ENCODE results near the gene LONRF2.

Gene LONRF2

DNA sequence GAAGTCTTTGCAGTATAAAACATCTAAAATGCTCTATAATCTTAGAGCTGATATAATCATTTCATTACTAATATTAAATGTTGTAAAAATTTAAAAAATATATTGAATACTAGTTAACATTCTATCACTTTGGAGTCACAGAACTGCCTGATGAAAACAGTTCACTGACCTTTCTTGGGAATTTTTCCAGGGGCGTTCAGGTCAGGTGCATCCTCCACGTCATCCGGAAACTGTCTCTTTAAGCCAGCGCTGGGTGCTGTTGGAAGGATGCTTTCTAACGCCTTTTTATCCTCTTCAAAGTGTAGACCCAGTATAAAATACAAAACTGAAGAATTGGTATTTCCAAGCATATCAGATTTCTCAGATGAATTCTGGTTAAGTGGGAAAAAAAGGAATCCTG lies 22.8 kb downstream of the LONRF2 start:
- no peak for DNase-seq

GRCh38 chr2:100297511-100297910 lies 24.8 kb downstream of the LONRF2 start:
- no peak for DNase-seq

GRCh38 chr2:100294162-100294497 lies 28.2 kb downstream of the LONRF2 start:
- no peak for DNase-seq

DNA sequence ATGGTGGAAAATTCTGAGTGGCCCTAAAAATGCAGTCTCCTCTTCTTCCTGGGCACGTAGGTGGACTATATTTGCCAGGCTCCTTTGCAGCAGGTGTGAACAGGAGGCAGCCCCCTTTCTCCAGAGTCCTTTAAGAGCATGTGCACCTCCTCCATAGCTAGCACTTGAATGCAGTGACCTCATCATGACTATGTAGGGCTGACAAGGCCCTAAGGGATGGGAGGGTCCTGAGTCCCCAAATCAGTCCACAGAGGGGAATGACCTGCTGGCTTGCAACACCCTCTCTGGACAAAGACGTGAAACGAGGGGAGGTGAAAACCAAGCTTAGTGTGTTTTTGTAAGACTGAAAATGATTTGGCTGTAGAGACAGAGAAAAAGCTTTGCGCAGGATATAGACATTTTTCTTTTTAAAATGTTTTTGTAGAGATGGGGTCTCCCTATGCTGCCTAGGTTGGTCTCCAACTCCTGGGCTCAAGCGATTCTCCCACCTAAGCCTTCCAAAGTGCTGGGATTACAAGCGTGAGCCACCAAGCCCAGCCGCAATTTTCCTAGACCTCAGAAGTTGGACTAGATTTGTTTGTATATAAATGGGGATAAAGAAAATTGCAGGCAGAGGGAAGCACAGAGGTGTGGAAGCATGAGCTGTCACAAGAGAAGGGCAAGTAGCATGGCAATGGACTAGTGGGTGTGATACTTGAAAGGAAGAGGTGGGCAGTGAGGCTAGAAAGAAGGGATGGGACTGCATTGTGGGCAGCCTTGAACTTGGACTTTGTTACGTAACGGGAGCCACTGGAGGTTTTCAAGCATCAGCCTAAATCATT lies 28.8 kb downstream of the LONRF2 start:
- no peak for DNase-seq

DNA sequence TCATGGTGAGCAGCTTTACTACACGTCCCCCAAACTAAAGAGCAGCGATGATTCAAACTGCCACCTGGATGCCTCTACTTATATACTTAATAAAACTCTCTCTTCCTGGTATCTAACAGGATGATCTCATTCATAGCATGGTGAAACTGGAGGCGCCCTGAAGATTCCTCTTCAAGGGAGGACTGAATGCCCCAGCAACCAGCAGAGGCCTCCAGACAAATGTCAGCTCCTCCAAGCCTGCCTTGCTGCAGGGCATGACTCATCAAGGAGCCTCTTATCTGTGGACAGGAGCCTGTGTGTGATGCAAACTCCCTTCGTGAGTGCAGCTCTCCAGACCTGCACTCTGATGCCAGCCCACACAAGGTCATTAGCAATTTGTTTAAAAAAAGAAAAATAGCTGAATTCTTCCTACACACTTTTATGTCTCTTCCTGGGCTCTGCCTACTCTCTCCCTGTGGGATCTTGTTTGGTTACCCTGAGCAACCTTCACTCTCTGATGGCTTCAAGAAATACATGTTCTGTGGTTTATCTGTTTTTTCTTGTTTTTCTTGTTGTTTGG lies 30.2 kb downstream of the LONRF2 start:
- peak; percentile 94 for DNase-seq

GRCh38 chr2:100291152-100291970 lies 30.9 kb downstream of the LONRF2 start:
- peak; percentile 95 for DNase-seq

DNA sequence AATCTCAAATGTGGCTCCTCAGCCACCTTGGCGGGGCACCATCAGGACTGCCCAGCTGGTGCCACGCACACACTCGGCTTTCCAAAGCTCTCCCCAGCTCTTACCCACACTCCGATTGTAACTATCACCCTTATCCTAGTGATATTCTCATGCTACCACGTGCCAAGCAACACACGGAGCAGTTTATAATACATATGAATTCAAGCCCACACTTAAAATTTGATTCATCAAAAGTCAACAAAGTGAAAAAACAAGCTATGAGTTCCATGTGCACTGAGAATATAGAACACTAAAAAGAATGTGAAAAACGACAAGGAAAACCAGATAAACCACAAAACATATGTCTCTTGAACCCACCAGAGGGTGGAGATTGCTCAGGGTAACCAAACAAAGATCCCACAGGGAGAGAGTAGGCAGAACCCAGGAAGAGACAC lies 31.6 kb downstream of the LONRF2 start:
- no peak for DNase-seq

DNA sequence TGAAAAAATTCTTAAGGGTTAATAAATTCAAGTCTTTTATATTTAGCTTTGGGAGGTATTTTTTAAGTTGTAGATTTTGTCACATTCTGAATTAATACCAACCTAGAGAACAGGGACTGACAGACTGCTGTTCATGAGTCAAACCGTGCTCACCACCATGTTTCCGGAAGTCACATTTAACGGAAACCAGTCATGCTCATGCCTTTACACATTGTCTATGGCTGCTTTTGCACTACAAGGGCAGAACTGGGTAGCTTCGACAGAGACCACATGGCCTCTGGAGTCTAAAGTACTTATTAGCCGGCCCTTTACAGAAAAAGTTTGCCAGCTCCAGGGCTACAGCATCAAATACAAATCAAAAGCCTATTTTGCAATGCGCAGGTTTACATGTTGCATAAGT lies 33.3 kb downstream of the LONRF2 start:
- DNase-seq: no peak

DNA sequence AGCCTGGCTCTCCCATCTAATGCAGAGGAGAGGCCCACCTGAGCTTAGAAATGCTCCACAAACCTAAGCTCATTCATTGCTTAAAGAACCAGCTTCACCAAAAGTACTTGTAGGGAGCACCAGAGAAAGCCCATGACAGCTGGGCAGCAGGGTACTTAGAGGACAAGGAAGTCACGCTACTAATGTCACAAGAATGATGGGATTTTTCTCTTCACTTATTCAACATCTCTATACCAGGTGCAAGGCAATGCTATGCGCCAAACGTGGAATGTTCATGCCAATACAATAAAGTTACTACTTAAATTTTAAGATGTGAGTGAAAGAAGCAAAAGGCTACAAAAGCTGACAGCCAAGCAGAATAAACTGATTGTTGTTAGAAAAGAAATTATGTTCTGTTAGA lies 36.0 kb downstream of the LONRF2 start:
- DNase-seq: no peak

GRCh38 chr2:100285691-100286090 lies 36.6 kb downstream of the LONRF2 start:
- DNase-seq: peak; percentile 47

DNA sequence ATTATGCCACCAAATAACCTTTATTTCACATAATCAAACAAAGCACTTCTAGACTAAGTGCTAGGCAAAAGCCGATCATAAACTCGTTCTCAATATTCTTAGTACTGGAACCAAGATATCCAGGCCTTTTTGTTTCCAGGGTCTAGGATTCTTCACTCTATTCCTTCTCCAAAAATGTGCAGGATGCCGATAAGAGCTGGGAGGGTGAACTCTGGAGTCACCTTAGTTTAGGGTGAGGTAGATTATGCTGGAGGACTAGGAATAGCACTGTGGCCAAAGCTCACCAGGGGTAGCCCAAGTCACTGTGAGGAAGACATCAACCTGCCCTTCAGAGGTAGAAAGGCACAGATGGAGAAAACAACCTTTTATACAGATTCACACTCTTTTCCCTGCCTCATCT lies 37.3 kb downstream of the LONRF2 start:
- DNase-seq: no peak

GRCh38 chr2:100283724-100284501 lies 38.4 kb downstream of the LONRF2 start:
- no peak for DNase-seq

GRCh38 chr2:100281521-100282438 lies 40.5 kb downstream of the LONRF2 start:
- no peak for DNase-seq

DNA sequence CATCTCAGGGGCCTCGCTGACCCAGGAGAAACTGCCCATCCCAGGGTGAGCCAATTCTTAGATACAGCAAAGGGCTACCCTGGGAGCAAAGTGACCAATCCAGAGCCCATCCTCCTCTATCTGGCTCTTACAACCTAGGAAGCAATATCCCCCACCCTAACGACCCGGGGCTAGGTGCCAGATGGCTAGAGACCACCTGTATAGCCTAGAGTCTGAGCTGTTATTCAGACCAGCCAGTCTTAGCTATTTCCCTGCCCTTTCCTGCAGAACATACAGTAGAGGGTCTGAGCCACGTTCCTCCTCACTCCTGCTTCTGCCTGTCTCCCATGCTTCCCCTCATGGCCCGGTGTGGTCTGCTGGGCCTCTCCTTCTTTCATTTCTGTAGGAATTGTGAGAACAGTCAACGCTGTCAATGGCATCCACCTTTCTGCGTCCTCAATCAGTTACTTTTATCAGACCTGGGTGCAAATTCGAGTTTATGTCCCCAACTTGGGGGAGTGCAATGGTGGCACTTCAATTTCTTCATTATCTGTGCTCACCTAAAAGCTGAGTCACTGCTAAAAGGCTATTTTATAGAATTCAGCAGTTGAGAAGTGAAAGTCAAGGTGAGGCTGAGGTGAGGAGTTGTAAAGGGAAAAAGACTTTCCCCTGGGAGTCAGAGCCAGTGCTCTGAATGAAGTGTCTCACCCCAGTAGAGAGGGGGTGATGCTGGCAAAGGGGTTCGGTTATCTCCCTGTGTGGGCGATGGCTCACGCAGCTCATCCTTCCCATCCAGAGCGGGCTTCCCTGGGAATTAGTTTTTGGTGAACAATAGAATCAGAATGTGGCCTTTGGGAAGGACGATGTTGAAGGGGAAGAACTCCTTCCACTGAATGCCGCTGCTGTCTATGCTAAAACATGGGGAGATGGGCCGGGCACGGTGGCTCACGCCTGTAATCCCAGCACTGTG lies 42.4 kb downstream of the LONRF2 start:
- no peak for DNase-seq

- no peak for DNase-seq
Observed at GRCh38 chr2:100278986-100279385, 43.3 kb downstream of the LONRF2 start.

DNA sequence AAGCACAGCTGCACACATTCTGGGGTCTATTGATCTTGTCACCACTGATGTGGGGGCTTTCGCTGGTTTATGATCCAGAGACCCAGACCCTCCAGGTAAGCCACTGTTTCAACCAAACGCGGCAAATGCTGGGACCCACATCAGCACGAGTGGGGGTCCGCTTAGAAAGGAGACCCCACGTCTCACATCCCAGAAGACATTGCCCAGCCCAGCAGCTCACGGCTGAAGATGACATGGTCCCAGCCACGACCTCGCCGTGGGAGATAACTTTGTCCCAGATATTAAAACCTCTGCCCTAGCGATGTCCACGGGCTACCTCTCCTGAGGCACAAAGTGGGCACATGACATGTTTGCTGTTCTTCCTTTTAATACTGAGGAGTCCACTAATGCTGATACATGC lies 43.8 kb downstream of the LONRF2 start:
- no peak for DNase-seq

DNA sequence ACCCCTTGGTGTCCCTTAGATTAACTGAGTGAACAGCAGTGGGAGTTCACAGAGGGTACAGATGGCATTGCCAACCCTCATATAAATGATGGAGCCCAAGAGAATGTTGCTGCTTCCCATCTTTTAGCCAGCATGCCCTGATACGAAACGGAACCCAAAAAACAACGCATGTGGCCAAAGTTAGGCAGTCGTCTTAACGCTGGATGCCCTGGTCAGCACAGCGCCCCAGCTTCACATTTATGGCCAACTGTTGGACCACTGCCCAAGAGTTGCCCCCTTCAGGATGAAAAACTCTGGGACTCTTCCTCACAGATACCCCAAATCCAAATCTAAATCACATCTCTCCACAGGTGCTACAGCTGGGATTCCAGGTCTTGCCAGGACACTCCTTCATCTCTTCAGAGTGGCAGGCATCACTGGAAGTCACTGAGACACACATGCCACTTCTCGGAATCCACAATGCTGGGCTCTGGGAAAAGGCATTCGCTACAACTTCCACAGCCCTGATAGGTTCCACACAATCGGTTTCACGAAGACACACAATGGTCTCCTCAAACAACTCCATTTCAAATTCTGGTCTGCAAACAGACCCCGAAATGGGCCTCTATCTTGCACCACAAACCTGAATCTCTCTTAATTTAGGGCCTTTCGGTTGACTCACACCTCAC lies 44.6 kb downstream of the LONRF2 start:
- DNase-seq: no peak

GRCh38 chr2:100276716-100277115 lies 45.6 kb downstream of the LONRF2 start:
- no peak for DNase-seq

GRCh38 chr2:100275200-100275589 lies 47.1 kb downstream of the LONRF2 start:
- no peak for DNase-seq

GRCh38 chr2:100274566-100275199 lies 47.6 kb downstream of the LONRF2 start:
- DNase-seq: no peak

Measured in EL (cell line).